SU-DHL-6 (cell line): ENCODE results near the gene ABCC8.

Source experiments
- H2AFZ ChIP-seq: fragments of 200-600 bp; sonication (generic); 2 replicates; pipeline ENCODE4 v1.6.1; 2014; ENCODE audit warnings: low read depth, mild to moderate bottlenecking, moderate library complexity, mixed read lengths, antibody characterized with exemption, low read length; ENCODE audit not compliant: severe bottlenecking
- H3F3A ChIP-seq: fragments of 200-600 bp; shearing (Covaris generic); 2 replicates; pipeline ENCODE4 v1.6.0; 2016; ENCODE audit warnings: antibody characterized with exemption, mild to moderate bottlenecking; ENCODE audit not compliant: insufficient read depth
- H3K27ac ChIP-seq: fragments of 200-600 bp; sonication (generic); 2 replicates; pipeline ENCODE4 v1.5.1; 2016; ENCODE audit warnings: low read depth, mild to moderate bottlenecking, low read length, moderate library complexity, mixed read lengths
- H3K27me3 ChIP-seq: fragments of 200-600 bp; sonication (generic), shearing (Covaris generic); 2 replicates; pipeline ENCODE4 v1.6.0; 2014; ENCODE audit warnings: mild to moderate bottlenecking, low read length
- H3K36me3 ChIP-seq: fragments of 200-600 bp; sonication (generic); 2 replicates; pipeline ENCODE4 v1.6.1; 2014; ENCODE audit warnings: mild to moderate bottlenecking, low read length, mixed read lengths
- H3K4me2 ChIP-seq: fragments of 300-600, 200-600 bp; shearing (Covaris generic), sonication (generic); 2 replicates; pipeline ENCODE4 v1.6.0; 2014; ENCODE audit warnings: low read length, low read depth, mild to moderate bottlenecking; ENCODE audit not compliant: poor library complexity, severe bottlenecking
- H3K4me3 ChIP-seq: fragments of 200-600 bp; sonication (generic); 2 replicates; pipeline ENCODE4 v1.5.1; 2014; ENCODE audit warnings: antibody characterized with exemption, low read length, mild to moderate bottlenecking, mixed read lengths; ENCODE audit not compliant: insufficient read depth, poor library complexity, severe bottlenecking
- H3K79me2 ChIP-seq: fragments of 200-600 bp; sonication (generic); 2 replicates; pipeline ENCODE4 v1.6.1; 2014; ENCODE audit warnings: mild to moderate bottlenecking, low read length, moderate library complexity; ENCODE audit not compliant: insufficient read depth
- H3K9ac ChIP-seq: fragments of 200-600 bp; sonication (generic); 2 replicates; pipeline ENCODE4 v1.7.0; 2014; ENCODE audit warnings: mild to moderate bottlenecking, low read length
- H3K9me2 ChIP-seq: fragments of 200-600 bp; sonication (generic); replicated peaks from 2 replicates; pipeline ENCODE4 v1.6.1; 2014; ENCODE audit warnings: low read length; ENCODE audit not compliant: insufficient read depth
- H3K9me3 ChIP-seq: fragments of 200-600 bp; sonication (generic); 2 replicates; pipeline ENCODE4 v1.6.1; 2014; ENCODE audit warnings: low read length, mixed read lengths; ENCODE audit not compliant: insufficient read depth
- H4K20me1 ChIP-seq: fragments of 200-600 bp; sonication (generic); 2 replicates; pipeline ENCODE4 v1.6.1; 2014; ENCODE audit warnings: low read depth, mild to moderate bottlenecking, antibody characterized with exemption, low read length, moderate library complexity, mixed read lengths
- EZH2phosphoT487 ChIP-seq: fragments of 200-600 bp; sonication (generic), shearing (Covaris generic); conservative IDR thresholded peaks from 2 replicates; pipeline ENCODE4 v1.6.1; 2018; ENCODE audit warnings: mild to moderate bottlenecking, antibody characterized with exemption, low read length, moderate library complexity, mixed read lengths
- TF ChIP-seq, protein P1 (sequence below): fragments of 200-600 bp; sonication (generic); IDR thresholded peaks from one replicate; pipeline ENCODE4 v1.5.1; 2017; ENCODE audit warnings: antibody characterized with exemption, mild to moderate bottlenecking, low read length, moderate library complexity; ENCODE audit not compliant: insufficient read depth, poor library complexity, severe bottlenecking

Gene ABCC8

DNA sequence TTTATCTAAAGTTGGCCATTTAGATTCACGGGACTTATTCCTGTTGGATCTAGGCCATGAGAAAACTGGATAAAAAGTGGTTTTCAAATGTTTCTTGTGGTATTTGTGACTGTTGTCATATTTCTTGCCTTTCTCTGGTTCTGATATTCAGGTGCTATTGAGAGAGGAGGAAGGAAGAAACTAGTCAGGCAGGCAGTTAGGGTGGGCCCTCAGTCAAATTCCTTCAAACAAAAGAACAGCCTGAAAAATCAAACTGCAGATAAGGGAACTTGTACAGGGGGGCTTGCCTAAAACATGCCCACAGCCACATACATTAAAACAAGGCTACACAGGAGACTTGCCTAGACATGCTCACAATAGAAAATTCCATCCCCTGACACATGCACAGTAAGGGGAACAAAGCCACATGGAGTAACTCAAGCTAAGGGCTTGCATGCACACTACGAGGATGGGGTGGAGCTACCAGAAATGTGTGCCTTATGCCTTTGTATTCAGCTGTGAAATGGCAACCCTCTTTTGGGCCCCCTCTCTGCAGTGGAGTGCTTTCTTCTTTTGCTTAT is 106.9 kb downstream of the ABCC8 start:
- no peak for TF ChIP-seq EZH2phosphoT487
- TF ChIP-seq, protein P1, sequence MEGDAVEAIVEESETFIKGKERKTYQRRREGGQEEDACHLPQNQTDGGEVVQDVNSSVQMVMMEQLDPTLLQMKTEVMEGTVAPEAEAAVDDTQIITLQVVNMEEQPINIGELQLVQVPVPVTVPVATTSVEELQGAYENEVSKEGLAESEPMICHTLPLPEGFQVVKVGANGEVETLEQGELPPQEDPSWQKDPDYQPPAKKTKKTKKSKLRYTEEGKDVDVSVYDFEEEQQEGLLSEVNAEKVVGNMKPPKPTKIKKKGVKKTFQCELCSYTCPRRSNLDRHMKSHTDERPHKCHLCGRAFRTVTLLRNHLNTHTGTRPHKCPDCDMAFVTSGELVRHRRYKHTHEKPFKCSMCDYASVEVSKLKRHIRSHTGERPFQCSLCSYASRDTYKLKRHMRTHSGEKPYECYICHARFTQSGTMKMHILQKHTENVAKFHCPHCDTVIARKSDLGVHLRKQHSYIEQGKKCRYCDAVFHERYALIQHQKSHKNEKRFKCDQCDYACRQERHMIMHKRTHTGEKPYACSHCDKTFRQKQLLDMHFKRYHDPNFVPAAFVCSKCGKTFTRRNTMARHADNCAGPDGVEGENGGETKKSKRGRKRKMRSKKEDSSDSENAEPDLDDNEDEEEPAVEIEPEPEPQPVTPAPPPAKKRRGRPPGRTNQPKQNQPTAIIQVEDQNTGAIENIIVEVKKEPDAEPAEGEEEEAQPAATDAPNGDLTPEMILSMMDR: no peak
- Histone ChIP-seq H3K4me2 (no peak overlapping the region), H3K27me3 (no peaks in the 10 kb centered on the region), H4K20me1 (no peaks in the 10 kb centered on the region), H3K79me2 (peaks cover 23% of the 10 kb centered on the region), H3F3A (no peaks in the 10 kb centered on the region), H3K9me3 (peaks cover 49% of the 10 kb centered on the region), H3K9me2 (no peaks in the 10 kb centered on the region), H2AFZ (no peak overlapping the region), H3K27ac (no peak overlapping the region), H3K9ac (no peak overlapping the region), H3K4me3 (no peak overlapping the region), H3K36me3 (peaks cover 100% of the 10 kb centered on the region)

DNA sequence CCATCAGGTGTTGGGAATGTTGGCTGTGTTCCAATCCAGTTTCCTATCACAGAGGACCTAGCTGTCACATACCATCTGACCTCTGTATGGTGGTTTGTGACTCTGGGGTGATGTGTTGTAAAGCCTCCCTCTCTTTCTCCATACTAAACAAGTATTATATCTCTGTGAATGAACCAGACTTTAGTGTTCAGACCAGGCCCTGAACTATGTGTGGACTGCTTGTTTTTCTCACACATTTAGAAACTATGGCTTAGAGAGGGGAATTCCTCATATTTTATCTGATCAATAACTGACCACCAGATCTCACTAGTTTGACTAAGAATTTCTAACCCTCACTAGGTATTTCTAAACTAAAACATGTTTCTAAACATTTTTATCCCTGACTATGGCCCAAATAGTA is 107.6 kb downstream of the ABCC8 start:
- H3F3A ChIP-seq: no peaks in the 10 kb centered on the region
- H4K20me1 ChIP-seq: no peaks in the 10 kb centered on the region
- H3K4me3 ChIP-seq: no peak overlapping the region
- peaks cover 95% of the 10 kb centered on the region for H3K36me3 ChIP-seq
- peaks cover 49% of the 10 kb centered on the region for H3K9me3 ChIP-seq
- H3K27me3 ChIP-seq: no peaks in the 10 kb centered on the region
- no peak overlapping the region for H3K27ac ChIP-seq
- TF ChIP-seq EZH2phosphoT487: no peak
- TF ChIP-seq, protein P1: no peak
- no peaks in the 10 kb centered on the region for H3K9me2 ChIP-seq
- H3K9ac ChIP-seq: no peak overlapping the region
- no peak overlapping the region for H2AFZ ChIP-seq
- H3K79me2 ChIP-seq: peaks cover 27% of the 10 kb centered on the region
- H3K4me2 ChIP-seq: no peak overlapping the region

DNA sequence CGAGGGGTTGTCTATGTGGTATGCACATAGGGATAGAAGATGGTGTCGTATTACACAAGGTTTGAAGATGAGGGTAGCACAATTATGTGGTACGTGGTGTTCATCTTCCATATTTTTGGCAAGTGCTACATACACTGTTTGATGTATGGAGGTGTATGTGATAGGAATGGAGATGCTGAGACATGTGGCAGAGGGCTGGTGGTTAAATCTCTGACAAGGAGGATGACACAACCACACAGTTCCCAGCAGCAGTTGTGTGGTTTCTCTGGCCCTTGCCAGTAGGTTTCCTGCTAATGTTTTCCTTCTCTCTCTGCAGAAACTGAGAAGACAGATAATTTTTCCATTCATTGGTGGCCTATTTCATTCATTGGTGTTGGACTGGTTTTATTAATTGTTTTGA is 108.1 kb downstream of the ABCC8 start:
- no peak overlapping the region for H2AFZ ChIP-seq
- no peak overlapping the region for H3K4me2 ChIP-seq
- H3K9me2 ChIP-seq: no peaks in the 10 kb centered on the region
- no peaks in the 10 kb centered on the region for H4K20me1 ChIP-seq
- no peak overlapping the region for H3K4me3 ChIP-seq
- no peaks in the 10 kb centered on the region for H3F3A ChIP-seq
- peaks cover 89% of the 10 kb centered on the region for H3K36me3 ChIP-seq
- H3K9ac ChIP-seq: no peak overlapping the region
- no peak for TF ChIP-seq EZH2phosphoT487
- TF ChIP-seq, protein P1: no peak
- no peaks in the 10 kb centered on the region for H3K27me3 ChIP-seq
- peaks cover 32% of the 10 kb centered on the region for H3K79me2 ChIP-seq
- H3K27ac ChIP-seq: no peak overlapping the region
- peaks cover 49% of the 10 kb centered on the region for H3K9me3 ChIP-seq
